Liver (tissue), 9 donors: ENCODE measurements around the gene TMC2. TPM values are rescaled to one million over a fixed set of nuclear protein-coding genes. Genes with fewer than 3 reads are reported as not detected.

Source experiments
- DNase-seq: peaks from one replicate; pipeline ENCODE4 v3.0.0-alpha.2; 2017; ENCODE audit warnings: low spot score
- H3K27ac ChIP-seq, 2 donors: one replicate each; pipeline ENCODE4 v1.7.0; 2013; ENCODE audit warnings: inconsistent platforms in 2 of 2, low read length in 2 of 2, control low read depth in 1 of 2, low read depth in 1 of 2, mild to moderate bottlenecking in 1 of 2
- H3K27me3 ChIP-seq, 4 donors: one replicate each; pipeline versions ENCODE4 v1.6.1 to v1.7.0; 2013; ENCODE audit warnings: low read length in 3 of 4, inconsistent platforms in 1 of 4, mild to moderate bottlenecking in 1 of 4, moderate library complexity in 1 of 4; ENCODE audit not compliant: control insufficient read depth in 4 of 4, insufficient read depth in 4 of 4
- H3K36me3 ChIP-seq, 4 donors: one replicate each; pipeline versions ENCODE4 v1.6.1 to v1.7.0; 2013; ENCODE audit warnings: low read length in 3 of 4, mild to moderate bottlenecking in 3 of 4, low read depth in 1 of 4, moderate library complexity in 1 of 4; ENCODE audit not compliant: control insufficient read depth in 4 of 4, insufficient read depth in 3 of 4
- H3K4me1 ChIP-seq, 4 donors: one replicate each; pipeline versions ENCODE4 v1.6.1 to v1.7.0; 2013; ENCODE audit warnings: low read length in 3 of 4, mild to moderate bottlenecking in 3 of 4, moderate library complexity in 1 of 4; ENCODE audit not compliant: control insufficient read depth in 4 of 4, insufficient read depth in 4 of 4
- H3K4me3 ChIP-seq, 3 donors: one replicate each; pipeline versions ENCODE4 v1.6.1 to v1.7.0; 2013; ENCODE audit warnings: low read length in 3 of 3, control low read depth in 1 of 3, low read depth in 1 of 3, mild to moderate bottlenecking in 1 of 3
- H3K9ac ChIP-seq, 2 donors: one replicate each; pipeline ENCODE4 v1.7.0; 2013; ENCODE audit warnings: low read length in 2 of 2, mild to moderate bottlenecking in 2 of 2, moderate library complexity in 2 of 2, control low read depth in 1 of 2, low read depth in 1 of 2
- H3K9me3 ChIP-seq, 4 donors: one replicate each; pipeline versions ENCODE4 v1.6.1 to v1.7.0; 2013; ENCODE audit warnings: low read length in 3 of 4; ENCODE audit not compliant: control insufficient read depth in 4 of 4
- ATF3 ChIP-seq: IDR thresholded peaks from 2 replicates; pipeline ENCODE4 v1.6.1; 2016; ENCODE audit warnings: antibody characterized with exemption
- CTCF ChIP-seq: fragments of 150-350 bp; IDR thresholded peaks from 2 replicates; pipeline ENCODE4 v1.5.1; 2017; ENCODE audit warnings: improper control_type of control experiment, low read depth, low read length; ENCODE audit not compliant: missing input control
- EGR1 ChIP-seq, 2 donors: IDR thresholded peaks; 2 replicates each; pipeline ENCODE4 v1.6.1; 2016 to 2018; ENCODE audit warnings: antibody characterized with exemption in 2 of 2, low read depth in 2 of 2
- FOXA1 ChIP-seq: IDR thresholded peaks from 2 replicates; pipeline ENCODE4 v1.6.1; 2016; ENCODE audit warnings: antibody characterized with exemption
- FOXA2 ChIP-seq: IDR thresholded peaks from 2 replicates; pipeline ENCODE4 v1.6.1; 2016; ENCODE audit warnings: antibody characterized with exemption
- GABPA ChIP-seq, 2 donors: IDR thresholded peaks in 1 of 2; conservative IDR thresholded peaks in 1 of 2; 2 replicates each; pipeline ENCODE4 v1.6.1; 2016; ENCODE audit warnings: antibody characterized with exemption in 2 of 2, mild to moderate bottlenecking in 1 of 2, moderate library complexity in 1 of 2
- HNF4A ChIP-seq, 2 donors: conservative IDR thresholded peaks; 2 replicates each; pipeline ENCODE4 v1.6.1; 2016; ENCODE audit warnings: antibody characterized with exemption in 2 of 2, mild to moderate bottlenecking in 2 of 2
- HNF4G ChIP-seq: IDR thresholded peaks from 2 replicates; pipeline ENCODE4 v1.6.1; 2016; ENCODE audit warnings: antibody characterized with exemption
- JUND ChIP-seq, 2 donors: IDR thresholded peaks; 2 replicates each; pipeline ENCODE4 v1.6.1; 2016; ENCODE audit warnings: antibody characterized with exemption in 2 of 2
- MAX ChIP-seq: IDR thresholded peaks from 2 replicates; pipeline ENCODE4 v1.6.1; 2016; ENCODE audit warnings: antibody characterized with exemption
- NR2F2 ChIP-seq: IDR thresholded peaks from 2 replicates; pipeline ENCODE4 v1.6.1; 2016; ENCODE audit warnings: antibody characterized with exemption
- RAD21 ChIP-seq, 2 donors: IDR thresholded peaks; 2 replicates each; pipeline ENCODE4 v1.6.1; 2016; ENCODE audit warnings: antibody characterized with exemption in 2 of 2, mild to moderate bottlenecking in 2 of 2
- REST ChIP-seq: IDR thresholded peaks from 2 replicates; pipeline ENCODE4 v1.6.1; 2016; ENCODE audit warnings: antibody characterized with exemption, mild to moderate bottlenecking
- RXRA ChIP-seq, 2 donors: IDR thresholded peaks; 2 replicates each; pipeline ENCODE4 v1.6.1; 2017 to 2018; ENCODE audit warnings: antibody characterized with exemption in 2 of 2, mild to moderate bottlenecking in 1 of 2
- SP1 ChIP-seq: IDR thresholded peaks from 2 replicates; pipeline ENCODE4 v1.6.1; 2018; ENCODE audit warnings: antibody characterized with exemption, mild to moderate bottlenecking
- TAF1 ChIP-seq: conservative IDR thresholded peaks from 2 replicates; pipeline ENCODE4 v1.6.1; 2016; ENCODE audit warnings: antibody characterized with exemption, mild to moderate bottlenecking
- YY1 ChIP-seq: IDR thresholded peaks from 2 replicates; pipeline ENCODE4 v1.6.1; 2016; ENCODE audit warnings: antibody characterized with exemption, mild to moderate bottlenecking
- ZBTB33 ChIP-seq: IDR thresholded peaks from 2 replicates; pipeline ENCODE4 v1.6.1; 2016; ENCODE audit warnings: antibody characterized with exemption
- WGBS: extraction: QIAGEN DNeasy Blood & Tissue Kit; methylation state at CpG from one replicate; pipeline ENCODE4 v1.1.7; 2013; 5-methylcytosine and 5-hydroxymethylcytosine counted together
- polyA plus RNA-seq, 2 donors: library from polyadenylated mRNA; stranded (reverse) in 1 of 2; unstranded in 1 of 2; fragments of 200-250 nt in 1 of 2; fragments of >200 nt in 1 of 2; fragmentation: Nextera tagmentation in 1 of 2; extraction: Ambion mirVana in 1 of 2; gene quantifications; one replicate each; pipeline versions ENCODE4 v1.2.1 to v1.2.3, GENCODE V29; 2013 to 2015
- total RNA-seq, 2 donors: library from RNA; depleted of rRNA; stranded (reverse); fragments of >200 nt; gene quantifications; one replicate each; pipeline ENCODE4 v1.2.3, GENCODE V29; 2014
- donor health status: healthy.
- donor health status: healthy.
- donor health status: healthy.
- donor health status: healthy.
- donor health status: healthy.

The TMC2 gene
- total and polyA plus RNA-seq, 4 donors, result not detected

GRCh38 chr20:2564406-2564805, 28.0 kb downstream of the TMC2 start (continued):
- no peak for TF ChIP-seq ZBTB33
- no peak for TF ChIP-seq ATF3
- TF ChIP-seq REST, result no peak

GRCh38 chr20:2575682-2576081, 39.3 kb downstream of the TMC2 start:
- H3K9ac ChIP-seq, result no peak overlapping the region
- no peaks in the 10 kb centered on the region for H3K9me3 ChIP-seq
- DNase-seq, result no peak
- no peak overlapping the region for H3K27ac ChIP-seq
- no peaks in the 10 kb centered on the region for H3K36me3 ChIP-seq
- H3K27me3 ChIP-seq, result peaks cover 0 to 11% (median 3%) of the 10 kb centered on the region in 4 donors
- H3K4me1 ChIP-seq, result no peaks in the 10 kb centered on the region
- TF ChIP-seq EGR1 (IDR thresholded peaks at IDR 0.05; ENCODE audit: low read depth in 2 of 2) (no peak), HNF4G (no peak), REST (no peak), SP1 (no peak), NR2F2 (no peak), FOXA2 (no peak), HNF4A (conservative IDR thresholded peaks at IDR 0.05) (no peak), MAX (no peak), TAF1 (no peak), RAD21 (IDR thresholded peaks at IDR 0.05) (no peak), ZBTB33 (no peak), ATF3 (no peak), CTCF (no peak), JUND (IDR thresholded peaks at IDR 0.05) (no peak), YY1 (no peak), FOXA1 (no peak), GABPA (IDR thresholded peaks at IDR 0.05 in 1 of 2, conservative IDR thresholded peaks at IDR 0.05 in 1 of 2) (no peak), RXRA (IDR thresholded peaks at IDR 0.05) (no peak)
- 18% methylated on average over 1 of the region's 1 CpG for WGBS
- H3K4me3 ChIP-seq, result no peak overlapping the region
